Panc1 (cell line): ENCODE measurements around the gene PANK4.

Experiments
- POLR2AphosphoS5 ChIP-seq: IDR thresholded peaks from 2 replicates; pipeline ENCODE4 v1.6.1; 2012; ENCODE audit warnings: mild to moderate bottlenecking, low read depth, low read length, moderate library complexity
- SIN3A ChIP-seq: IDR thresholded peaks from 2 replicates; pipeline ENCODE4 v1.6.1; 2012; ENCODE audit warnings: low read depth, mild to moderate bottlenecking, low read length, moderate library complexity, borderline replicate concordance; ENCODE audit not compliant: insufficient read depth

- TF ChIP-seq POLR2AphosphoS5 (no peak), SIN3A (no peak)
Measured at GRCh38 chr1:2483026-2483425, 43.4 kb downstream of the PANK4 start.
